ENCODE measurements around the gene IZUMO2.
A peak's percentile ranks its signal among the peaks of the same experiment; 100 is the strongest.

The IZUMO2 gene

GRCh38 chr19:50162988-50163387, at the start of gene IZUMO2:
Gene IZUMO2, minus strand, starts transcription at chr19:50163281. Its CDS starts 87 bp downstream, at chr19:50163194.
- DNase-seq (ENCODE audit: low read depth in 2 of 3, low spot score in 2 of 3) = no peak

- no peak for DNase-seq (ENCODE audit: low read depth in 2 of 3, low spot score in 2 of 3)
Observed at GRCh38 chr19:50210425-50210824, 47.3 kb upstream of the IZUMO2 start.

GRCh38 chr19:50209131-50209530, 46.0 kb upstream of the IZUMO2 start:
- DNase-seq (ENCODE audit: low read depth in 2 of 3, low spot score in 2 of 3) = no peak

GRCh38 chr19:50207730-50208129, 44.6 kb upstream of the IZUMO2 start:
- no peak for DNase-seq (ENCODE audit: low read depth in 2 of 3, low spot score in 2 of 3)

- DNase-seq (ENCODE audit: low read depth in 2 of 3, low spot score in 2 of 3) = no peak
Observed at GRCh38 chr19:50206191-50206590, 43.1 kb upstream of the IZUMO2 start.

GRCh38 chr19:50205681-50206138, 42.6 kb upstream of the IZUMO2 start:
- DNase-seq (ENCODE audit: low read depth in 2 of 3, low spot score in 2 of 3) = no peak

- DNase-seq (ENCODE audit: low read depth in 2 of 3, low spot score in 2 of 3) = no peak
Observed at GRCh38 chr19:50204811-50205675, 42.0 kb upstream of the IZUMO2 start.

GRCh38 chr19:50204081-50204428, 41.0 kb upstream of the IZUMO2 start:
- DNase-seq (ENCODE audit: low read depth in 2 of 3, low spot score in 2 of 3) = no peak

GRCh38 chr19:50203281-50204080, 40.4 kb upstream of the IZUMO2 start, which contains the start of gene MYH14:
Gene MYH14, plus strand, starts transcription at chr19:50203622. Its CDS starts 6,744 bp downstream, at chr19:50210366.
- DNase-seq (ENCODE audit: low read depth in 2 of 3, low spot score in 2 of 3) = peak in 1 of 3 experiments; percentile 4

GRCh38 chr19:50202962-50203280, 39.8 kb upstream of the IZUMO2 start:
- DNase-seq (ENCODE audit: low read depth in 2 of 3, low spot score in 2 of 3) = no peak

- DNase-seq (ENCODE audit: low read depth in 2 of 3, low spot score in 2 of 3) = no peak
Observed at GRCh38 chr19:50202386-50202785, 39.3 kb upstream of the IZUMO2 start.

- DNase-seq (ENCODE audit: low read depth in 2 of 3, low spot score in 2 of 3) = no peak
Observed at GRCh38 chr19:50199259-50199555, 36.1 kb upstream of the IZUMO2 start.

- DNase-seq (ENCODE audit: low read depth in 2 of 3, low spot score in 2 of 3) = no peak
Observed at GRCh38 chr19:50198431-50199258, 35.6 kb upstream of the IZUMO2 start.

GRCh38 chr19:50197348-50197747, 34.3 kb upstream of the IZUMO2 start:
- no peak for DNase-seq (ENCODE audit: low read depth in 2 of 3, low spot score in 2 of 3)

- no peak for DNase-seq (ENCODE audit: low read depth in 2 of 3, low spot score in 2 of 3)
Observed at GRCh38 chr19:50196322-50196932, 33.3 kb upstream of the IZUMO2 start.

- no peak for DNase-seq (ENCODE audit: low read depth in 2 of 3, low spot score in 2 of 3)
Observed at GRCh38 chr19:50195224-50195623, 32.1 kb upstream of the IZUMO2 start.

- DNase-seq (ENCODE audit: low read depth in 2 of 3, low spot score in 2 of 3) = no peak
Observed at GRCh38 chr19:50192463-50193211, 29.6 kb upstream of the IZUMO2 start.

GRCh38 chr19:50191216-50191615, 28.1 kb upstream of the IZUMO2 start:
- no peak for DNase-seq (ENCODE audit: low read depth in 2 of 3, low spot score in 2 of 3)

- DNase-seq (ENCODE audit: low read depth in 2 of 3, low spot score in 2 of 3) = no peak
Observed at GRCh38 chr19:50190439-50190891, 27.4 kb upstream of the IZUMO2 start.

- DNase-seq (ENCODE audit: low read depth in 2 of 3, low spot score in 2 of 3) = no peak
Observed at GRCh38 chr19:50189331-50189730, 26.2 kb upstream of the IZUMO2 start.
